Sigmoid colon (tissue), 7 donors: ENCODE data around the gene IGSF6. TPM values are rescaled to one million over a fixed set of nuclear protein-coding genes. Genes with fewer than 3 reads are reported as not detected.
A peak's percentile ranks its signal among the peaks of the same experiment; 100 is the strongest.
"Not testable (repeated sequence)": the region's sequence is repeated elsewhere in the genome, so short reads cannot be mapped to it uniquely, and the experiment has no call there.

Source experiments
- DNase-seq: peaks from one replicate; pipeline ENCODE4 v3.0.0-alpha.2; 2019
- H3K27ac ChIP-seq, 4 donors: fragments of 200-600 bp; sonication (generic); one replicate each; pipeline ENCODE4 v1.5.1; 2016 to 2019; ENCODE audit warnings: mild to moderate bottlenecking in 1 of 4
- H3K27me3 ChIP-seq, 3 donors: fragments of 200-600 bp; sonication (generic); one replicate each; pipeline ENCODE4 v1.5.1; 2019; ENCODE audit warnings: mild to moderate bottlenecking in 1 of 3
- H3K36me3 ChIP-seq, 4 donors: fragments of 200-600 bp; sonication (generic); one replicate each; pipeline ENCODE4 v1.5.1; 2016 to 2019
- H3K4me1 ChIP-seq, 4 donors: fragments of 200-600 bp; sonication (generic); one replicate each; pipeline ENCODE4 v1.5.1; 2017 to 2019
- H3K4me3 ChIP-seq, 4 donors: fragments of 200-600 bp; sonication (generic); one replicate each; pipeline ENCODE4 v1.5.1; 2017 to 2019; ENCODE audit warnings: mild to moderate bottlenecking in 2 of 4, moderate library complexity in 1 of 4
- H3K9me3 ChIP-seq, 4 donors: fragments of 200-600 bp in 3 of 4; sonication (generic) in 3 of 4; one replicate each; pipeline versions ENCODE4 v1.5.1 to v1.6.1; 2013 to 2019
- CTCF ChIP-seq, 4 experiments: fragments of 450-650 bp in 3 of 4; fragments of 200-600 bp in 1 of 4; IDR thresholded peaks; one replicate each; pipeline ENCODE4 v1.5.1; 2016 to 2019; ENCODE audit warnings: antibody characterized with exemption in 4 of 4, mild to moderate bottlenecking in 3 of 4, moderate library complexity in 2 of 4
- EP300 ChIP-seq, 4 donors: sonication (generic); formaldehyde crosslinking; IDR thresholded peaks; one replicate each; pipeline ENCODE4 v1.6.1; 2017; ENCODE audit warnings: antibody characterized with exemption in 4 of 4
- POLR2A ChIP-seq, 2 donors: fragments of 450-650 bp; IDR thresholded peaks; one replicate each; pipeline ENCODE4 v1.6.1; 2016; ENCODE audit warnings: antibody characterized with exemption in 2 of 2, mild to moderate bottlenecking in 2 of 2, moderate library complexity in 2 of 2
- POLR2AphosphoS5 ChIP-seq, 4 donors: sonication (generic); formaldehyde crosslinking; IDR thresholded peaks; one replicate each; pipeline ENCODE4 v1.6.1; 2017; ENCODE audit warnings: antibody characterized with exemption in 4 of 4
- WGBS, 2 donors: extraction: QIAGEN DNeasy Blood & Tissue Kit; methylation state at CpG; one replicate each; pipeline ENCODE4 v1.1.7; 2013; 5-methylcytosine and 5-hydroxymethylcytosine counted together
- intact Hi-C: fragments of 100-400 bp; cut with DNase I; formaldehyde crosslinking; loops from one replicate; pipeline ENCODE4 v1.15.1; 2023
- polyA plus RNA-seq, 3 donors: library from polyadenylated mRNA; stranded (reverse); fragments of 200-250 nt; gene quantifications; one replicate each; pipeline ENCODE4 v1.2.3, GENCODE V29; 2013
- total RNA-seq, 4 donors: library from RNA; depleted of rRNA; stranded (reverse); fragments of >200 nt; gene quantifications; one replicate each; pipeline ENCODE4 v1.1.0, GENCODE V29; 2016
- donor health status: healthy with polysubstance abuse.
- donor health status: Bipolar disorder and iron deficiency.
- donor health status: healthy.

Gene IGSF6
- total and polyA plus RNA-seq, 7 donors: 0.83 to 14.1 (median 3.0) TPM

- Histone ChIP-seq H3K27me3 (no peaks in the 10 kb centered on the region), H3K4me3 (no peak overlapping the region), H3K27ac (no peak overlapping the region), H3K9me3 (no peaks in the 10 kb centered on the region), H3K36me3 (peaks cover 0 to 10% (median 2%) of the 10 kb centered on the region in 4 donors), H3K4me1 (peaks cover 0 to 8% (median 3%) of the 10 kb centered on the region in 4 donors)
- DNase-seq: no peak
- WGBS, 2 donors: 69 to 88% methylated on average over 2 of the region's 2 CpGs
- no peak for TF ChIP-seq POLR2A (IDR thresholded peaks at IDR 0.05)
- no peak for TF ChIP-seq CTCF (IDR thresholded peaks at IDR 0.05)
- no peak for TF ChIP-seq EP300 (IDR thresholded peaks at IDR 0.05)
- no peak for TF ChIP-seq POLR2AphosphoS5 (IDR thresholded peaks at IDR 0.05)
- intact Hi-C loops: no loop called here
Observed at GRCh38 chr16:21654881-21655280, 2.5 kb upstream of the IGSF6 start.

GRCh38 chr16:21654466-21654865, 2.1 kb upstream of the IGSF6 start:
- H3K27me3 ChIP-seq: no peaks in the 10 kb centered on the region
- H3K27ac ChIP-seq: no peak overlapping the region
- 89 to 94% methylated on average over 1 of the region's 1 CpG for whole genome bisulfite sequencing, 2 donors
- TF ChIP-seq CTCF (IDR thresholded peaks at IDR 0.05): no peak
- no peak for TF ChIP-seq POLR2A (IDR thresholded peaks at IDR 0.05)
- no peak for TF ChIP-seq EP300 (IDR thresholded peaks at IDR 0.05)
- no peak for TF ChIP-seq POLR2AphosphoS5 (IDR thresholded peaks at IDR 0.05)
- no peaks in the 10 kb centered on the region for H3K9me3 ChIP-seq
- no peak for DNase-seq
- intact Hi-C loops: no loop called here
- peaks cover 0 to 8% (median 3%) of the 10 kb centered on the region in 4 donors for H3K4me1 ChIP-seq
- H3K4me3 ChIP-seq: no peak overlapping the region
- peaks cover 0 to 10% (median 2%) of the 10 kb centered on the region in 4 donors for H3K36me3 ChIP-seq

- H3K27ac ChIP-seq: no peak overlapping the region
- WGBS, 2 donors: 87 to 89% methylated on average over 5 of the region's 5 CpGs
- intact Hi-C loops: no loop called here
- H3K4me3 ChIP-seq: no peak overlapping the region
- no peaks in the 10 kb centered on the region for H3K9me3 ChIP-seq
- H3K36me3 ChIP-seq: peaks cover 0 to 10% (median 2%) of the 10 kb centered on the region in 4 donors
- no peaks in the 10 kb centered on the region for H3K27me3 ChIP-seq
- no peak for TF ChIP-seq POLR2A (IDR thresholded peaks at IDR 0.05)
- TF ChIP-seq EP300 (IDR thresholded peaks at IDR 0.05): no peak
- TF ChIP-seq POLR2AphosphoS5 (IDR thresholded peaks at IDR 0.05): no peak
- TF ChIP-seq CTCF (IDR thresholded peaks at IDR 0.05): no peak
- H3K4me1 ChIP-seq: peaks cover 0 to 8% (median 3%) of the 10 kb centered on the region in 4 donors
- DNase-seq: no peak
Observed at GRCh38 chr16:21653571-21653970, 1.2 kb upstream of the IGSF6 start.

- WGBS, 2 donors: 92 to 94% methylated on average over 3 of the region's 3 CpGs
- H3K36me3 ChIP-seq: peaks cover 0 to 10% (median 3%) of the 10 kb centered on the region in 4 donors
- H3K4me3 ChIP-seq: no peak overlapping the region
- TF ChIP-seq EP300 (IDR thresholded peaks at IDR 0.05) (no peak), CTCF (IDR thresholded peaks at IDR 0.05) (no peak), POLR2AphosphoS5 (IDR thresholded peaks at IDR 0.05) (no peak), POLR2A (IDR thresholded peaks at IDR 0.05) (no peak)
- H3K27me3 ChIP-seq: no peaks in the 10 kb centered on the region
- H3K27ac ChIP-seq: peak overlapping the region in 1 of 4 donors; percentile 23
- no peaks in the 10 kb centered on the region for H3K9me3 ChIP-seq
- peaks cover 0 to 6% (median under 1%) of the 10 kb centered on the region in 4 donors for H3K4me1 ChIP-seq
- DNase-seq: no peak
- intact Hi-C loops: no loop called here
Observed at GRCh38 chr16:21651515-21651914, 893 bp downstream of the IGSF6 start.

- TF ChIP-seq EP300 (IDR thresholded peaks at IDR 0.05) (no peak), POLR2A (IDR thresholded peaks at IDR 0.05) (no peak), CTCF (IDR thresholded peaks at IDR 0.05) (no peak), POLR2AphosphoS5 (IDR thresholded peaks at IDR 0.05) (no peak)
- H3K4me1 ChIP-seq: peaks cover 0 to 15% (median 8%) of the 10 kb centered on the region in 4 donors
- DNase-seq: no peak
- H3K27ac ChIP-seq: no peak overlapping the region
- peak overlapping the region in 1 of 4 donors; percentile 5 for H3K4me3 ChIP-seq
- H3K36me3 ChIP-seq: peaks cover 0 to 8% (median 2%) of the 10 kb centered on the region in 4 donors
- WGBS, 2 donors: 88 to 96% methylated on average over 1 of the region's 1 CpG
- intact Hi-C loops: no loop called here
- no peaks in the 10 kb centered on the region for H3K27me3 ChIP-seq
- no peaks in the 10 kb centered on the region for H3K9me3 ChIP-seq
Observed at GRCh38 chr16:21650521-21650920, 1.9 kb downstream of the IGSF6 start.

- H3K4me3 ChIP-seq, H3K36me3 ChIP-seq, DNase-seq, H3K27me3 ChIP-seq, H3K27ac ChIP-seq, intact Hi-C loops, H3K9me3 ChIP-seq: not testable (repeated sequence)
- H3K4me1 ChIP-seq: peaks cover 0 to 20% (median 8%) of the 10 kb centered on the region in 4 donors
- WGBS, 2 donors: 93 to 94% methylated on average over 12 of the region's 12 CpGs
Observed at GRCh38 chr16:21649826-21650406, 2.5 kb downstream of the IGSF6 start.
